WTC11 (cell line): ENCODE data around the gene ISOC2. TPM values are rescaled to one million over a fixed set of nuclear protein-coding genes. Genes with fewer than 3 reads are reported as not detected.

Experiments
- ARID4B ChIP-seq: sonication (generic); formaldehyde crosslinking; IDR thresholded peaks from 2 replicates; pipeline ENCODE4 v1.8.0; 2023; ENCODE audit warnings: missing genetic modification reagents, mild to moderate bottlenecking, borderline replicate concordance
- ATF2 ChIP-seq: sonication (generic); formaldehyde crosslinking; IDR thresholded peaks from 2 replicates; pipeline ENCODE4 v1.8.1; 2022; ENCODE audit warnings: low read depth, missing genetic modification reagents, borderline replicate concordance
- CTCF ChIP-seq: fragments of 200-600 bp; IDR thresholded peaks from 2 replicates; pipeline ENCODE4 v1.8.0; 2022; ENCODE audit warnings: antibody characterized with exemption
- ELF4 ChIP-seq: sonication (generic); formaldehyde crosslinking; IDR thresholded peaks from 2 replicates; pipeline ENCODE4 v1.8.1; 2022; ENCODE audit warnings: low read depth, mild to moderate bottlenecking, moderate library complexity, missing genetic modification reagents
- ERG ChIP-seq: fragments of 250-450 bp; sonication (Bioruptor Pico); IDR thresholded peaks from 2 replicates; pipeline ENCODE4 v1.8.0; 2021; ENCODE audit warnings: mild to moderate bottlenecking
- ESRRA ChIP-seq: sonication (generic); formaldehyde crosslinking; IDR thresholded peaks from 2 replicates; pipeline ENCODE4 v1.8.1; 2022; ENCODE audit warnings: mild to moderate bottlenecking, missing genetic modification reagents, borderline replicate concordance
- GABPB1 ChIP-seq: sonication (generic); formaldehyde crosslinking; IDR thresholded peaks from 2 replicates; pipeline ENCODE4 v1.8.1; 2023; ENCODE audit warnings: mild to moderate bottlenecking, missing genetic modification reagents
- GTF2I ChIP-seq: fragments of 250-450 bp; sonication (Bioruptor Pico); conservative IDR thresholded peaks from 2 replicates; pipeline ENCODE4 v1.4.0; 2021; ENCODE audit warnings: mild to moderate bottlenecking
- IRF1 ChIP-seq: sonication (generic); formaldehyde crosslinking; IDR thresholded peaks from 2 replicates; pipeline ENCODE4 v1.8.0; 2023; ENCODE audit warnings: missing genetic modification reagents
- KAT7 ChIP-seq: sonication (generic); formaldehyde crosslinking; IDR thresholded peaks from 2 replicates; pipeline ENCODE4 v1.8.1; 2023; ENCODE audit warnings: missing genetic modification reagents, mild to moderate bottlenecking, borderline replicate concordance
- MLX ChIP-seq: sonication (generic); formaldehyde crosslinking; IDR thresholded peaks from 2 replicates; pipeline ENCODE4 v1.8.1; 2023; ENCODE audit warnings: mild to moderate bottlenecking, missing genetic modification reagents, moderate library complexity
- MYBL2 ChIP-seq: sonication (generic); formaldehyde crosslinking; IDR thresholded peaks from 2 replicates; pipeline ENCODE4 v1.8.1; 2023; ENCODE audit warnings: mild to moderate bottlenecking, moderate library complexity, missing genetic modification reagents
- NFATC4 ChIP-seq: fragments of 250-450 bp; sonication (Bioruptor Pico); IDR thresholded peaks from 2 replicates; pipeline ENCODE4 v1.9.0; 2021; ENCODE audit warnings: mild to moderate bottlenecking
- PRDM15 ChIP-seq: sonication (generic); formaldehyde crosslinking; IDR thresholded peaks from 2 replicates; pipeline ENCODE4 v1.8.0; 2022; ENCODE audit warnings: missing genetic modification reagents
- PRRX2 ChIP-seq: fragments of 250-450 bp; sonication (Bioruptor Pico); IDR thresholded peaks from 2 replicates; pipeline ENCODE4 v1.8.0; 2021; ENCODE audit warnings: mild to moderate bottlenecking
- RELA ChIP-seq: sonication (generic); formaldehyde crosslinking; IDR thresholded peaks from 2 replicates; pipeline ENCODE4 v1.8.1; 2022; ENCODE audit warnings: missing genetic modification reagents, mild to moderate bottlenecking, borderline replicate concordance
- ZNF532 ChIP-seq: fragments of 250-450 bp; sonication (Bioruptor Pico); IDR thresholded peaks from 2 replicates; pipeline ENCODE4 v1.9.0; 2021; ENCODE audit warnings: mild to moderate bottlenecking, borderline replicate concordance
- total RNA-seq: library from RNA; stranded (reverse); gene quantifications from 3 replicates; pipeline ENCODE4 v1.2.3, GENCODE V29; 2021

ISOC2 gene
- total RNA-seq, 1 experiment from 2014 or later: 96.3 TPM

GRCh38 chr19:55407800-55408532 is 53.5 kb downstream of the ISOC2 start (continued):
- no peak for TF ChIP-seq MLX
- TF ChIP-seq IRF1 (CRISPR knock-in tag): no peak
- TF ChIP-seq PRDM15 (CRISPR knock-in tag): no peak
- TF ChIP-seq CTCF: no peak
- TF ChIP-seq ZNF532 (CRISPR knock-in tag): no peak
- no peak for TF ChIP-seq PRRX2
- no peak for TF ChIP-seq ERG (CRISPR knock-in tag)
- TF ChIP-seq NFATC4 (CRISPR knock-in tag): 0 out of 2 replicates have a peak, but pooled peaks have one; percentile 76
- peak; percentile 67 for TF ChIP-seq GABPB1
- TF ChIP-seq ARID4B (CRISPR knock-in tag): peak; percentile 75; the same call in 1 of the 2 replicates
- no peak; the same call in 1 of the 2 replicates for TF ChIP-seq KAT7 (CRISPR knock-in tag)
- peak; percentile 100 for TF ChIP-seq MYBL2 (CRISPR knock-in tag)
- TF ChIP-seq ELF4 (CRISPR knock-in tag): peak; percentile 89
- peak; percentile 41; the same call in 1 of the 2 replicates for TF ChIP-seq ATF2 (CRISPR knock-in tag)
- TF ChIP-seq ESRRA: no peak
- no peak for TF ChIP-seq GTF2I (CRISPR knock-in tag)
- peak; percentile 49; the same call in 1 of the 2 replicates for TF ChIP-seq RELA (CRISPR knock-in tag)
